GM13976 (cell line): Measurements from ENCODE around the gene B3GAT3.
A peak's percentile ranks its signal among the peaks of the same experiment; 100 is the strongest.

Experiments
- DNase-seq: peaks from one replicate; pipeline ENCODE4 v3.0.0; 2012; ENCODE audit warnings: low spot score
- CTCF ChIP-seq: IDR thresholded peaks from 2 replicates; pipeline ENCODE4 v1.5.1; 2012; ENCODE audit warnings: borderline replicate concordance, mild to moderate bottlenecking; ENCODE audit not compliant: insufficient read depth; ENCODE audit errors: extremely low read depth, missing control alignments, control extremely low read depth
- in situ Hi-C: fragments of 300-500 bp; cut with MboI; formaldehyde crosslinking; loops from one replicate; pipeline ENCODE4 v1.12.0; 2022; ENCODE audit warnings: low sequenced_read_pairs, mixed read lengths, inconsistent platforms; ENCODE audit not compliant: unreplicated experiment

B3GAT3 gene

GRCh38 chr11:62599069-62599696 lies 22.6 kb downstream of the B3GAT3 start:
- peak; percentile 94 for DNase-seq
- in situ Hi-C loops = no loop called here
- TF ChIP-seq CTCF = no peak

DNA sequence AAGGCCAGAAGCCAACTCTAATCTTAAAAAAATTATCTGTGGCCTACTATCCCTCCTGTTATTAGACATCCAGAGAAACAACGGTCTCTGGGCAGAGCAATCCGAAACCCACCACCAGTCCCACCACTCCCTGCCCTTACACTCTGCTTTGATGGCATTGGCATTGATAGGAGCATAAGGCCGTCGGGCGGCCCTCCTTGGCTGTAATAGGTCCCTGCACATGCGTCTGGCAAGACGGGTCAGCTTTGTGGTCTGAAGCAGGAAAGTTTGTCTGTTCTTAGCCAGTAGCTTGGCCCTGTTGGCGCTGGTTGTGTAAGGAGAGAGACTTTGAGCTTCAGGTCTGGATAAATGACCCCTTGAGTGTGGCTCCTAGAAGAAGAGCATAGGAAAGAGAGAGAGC lies 26.7 kb downstream of the B3GAT3 start:
- in situ Hi-C loops = no loop called here
- no peak for TF ChIP-seq CTCF

DNA sequence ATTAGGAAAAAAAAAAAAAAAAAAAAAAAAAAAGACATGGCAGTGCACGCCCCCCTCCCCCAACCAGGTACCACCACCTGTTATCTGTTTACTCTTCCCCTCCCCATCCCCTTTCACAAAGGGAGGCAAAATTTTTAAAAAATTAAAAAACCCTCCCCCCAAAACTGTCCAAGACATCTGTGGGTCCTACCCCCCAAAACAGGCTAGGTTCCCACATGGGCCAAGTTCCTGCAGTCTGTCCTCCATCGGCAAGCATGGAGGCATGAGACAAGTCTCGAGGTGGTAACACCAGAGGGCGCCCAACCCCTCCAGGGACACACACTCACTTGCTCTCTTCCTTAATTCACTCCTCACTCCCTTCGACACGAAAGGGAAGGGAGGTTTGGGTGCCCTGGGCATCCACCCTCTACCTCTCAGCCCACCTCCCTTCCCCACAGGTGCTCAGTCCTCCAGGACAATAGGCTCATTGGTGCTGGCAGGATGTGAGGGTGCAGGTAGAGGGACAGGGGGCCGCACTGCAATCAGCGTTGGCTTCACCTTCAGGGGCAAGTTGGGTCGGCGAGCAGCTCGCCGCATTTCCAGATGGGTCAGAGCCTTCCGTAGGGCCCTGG lies 28.2 kb downstream of the B3GAT3 start:
- in situ Hi-C loops = no loop called here
- peak; percentile 61 for TF ChIP-seq CTCF
- DNase-seq = peak; percentile 72

More for the DNA sequence above, 26.7 kb downstream of the B3GAT3 start:
- no peak for DNase-seq

DNA sequence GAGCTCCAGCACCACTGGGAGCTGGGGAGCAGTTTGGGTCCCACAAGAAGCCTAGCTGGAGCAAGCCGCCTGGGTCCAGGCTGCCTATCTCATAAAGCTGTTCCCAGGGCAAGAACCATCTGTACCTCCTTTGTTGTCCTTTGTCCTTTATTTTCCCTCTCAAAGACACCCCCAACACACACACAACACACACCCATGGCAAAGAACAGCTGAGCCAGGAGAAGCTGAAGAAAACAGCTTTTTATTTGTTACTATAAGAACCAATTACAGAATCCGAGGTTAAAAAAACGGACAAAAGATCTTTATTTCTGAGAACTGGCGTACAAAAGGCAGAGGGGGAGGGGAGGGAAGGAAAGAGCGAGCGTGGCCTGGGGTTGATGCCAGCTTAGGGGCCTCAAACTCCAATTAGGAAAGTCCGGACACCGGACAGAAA lies 28.8 kb downstream of the B3GAT3 start:
- in situ Hi-C loops = no loop called here
- TF ChIP-seq CTCF = no peak
- no peak for DNase-seq

GRCh38 chr11:62592146-62592815 lies 29.5 kb downstream of the B3GAT3 start:
- in situ Hi-C loops = no loop called here
- DNase-seq = no peak
- TF ChIP-seq CTCF = no peak

GRCh38 chr11:62591448-62592145 lies 30.2 kb downstream of the B3GAT3 start, which contains the start of gene TUT1:
Gene TUT1 (minus strand): TSS chr11:62591523. CDS start chr11:62591485, 38 bp downstream.
- no peak for TF ChIP-seq CTCF
- in situ Hi-C loops = no loop called here
- DNase-seq = peak; percentile 94
